HG03575 (cell line): ENCODE measurements around the gene SHH.
"Not testable (repeated sequence)": the region's sequence is repeated elsewhere in the genome, so short reads cannot be mapped to it uniquely, and the experiment has no call there.

ENCODE experiments used
- ATAC-seq: cut with Tn5 transposase; IDR thresholded peaks from one replicate; pipeline ENCODE4 v1.9.1; 2021; ENCODE audit not compliant: unreplicated experiment, insufficient number of reproducible peaks, low FRiP score; ENCODE audit errors: extremely low read depth

SHH gene

GRCh38 chr7:155844019-155844453 lies 31.8 kb upstream of the SHH start:
- ATAC-seq: no peak

- no peak for ATAC-seq
These were observed 31.3 kb upstream of the SHH start for GRCh38 chr7:155843426-155844018.

GRCh38 chr7:155842496-155843265 lies 30.4 kb upstream of the SHH start:
- ATAC-seq: no peak

GRCh38 chr7:155840909-155841308 lies 28.6 kb upstream of the SHH start:
- no peak for ATAC-seq

- ATAC-seq: no peak
These were observed 28.1 kb upstream of the SHH start for GRCh38 chr7:155840262-155840885.

DNA sequence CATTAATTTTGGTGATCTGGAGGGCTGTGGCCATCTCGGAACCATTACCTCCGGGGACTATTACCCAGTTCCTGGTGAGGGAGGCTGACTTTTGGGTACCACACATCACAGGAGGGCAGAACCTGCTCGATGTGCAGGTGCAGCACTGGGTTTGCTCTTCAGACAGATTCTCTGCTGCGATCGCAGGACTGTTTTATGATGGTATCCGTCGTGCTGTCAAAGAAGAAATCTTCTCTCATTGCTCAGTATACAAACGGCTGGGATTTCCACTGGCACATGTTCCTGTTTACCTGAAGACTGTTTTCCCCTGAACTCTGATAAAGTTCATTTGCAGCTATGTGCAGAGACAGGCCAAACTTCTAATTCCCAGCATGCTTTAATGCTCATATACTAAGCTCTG lies 27.2 kb upstream of the SHH start:
- no peak for ATAC-seq

DNA sequence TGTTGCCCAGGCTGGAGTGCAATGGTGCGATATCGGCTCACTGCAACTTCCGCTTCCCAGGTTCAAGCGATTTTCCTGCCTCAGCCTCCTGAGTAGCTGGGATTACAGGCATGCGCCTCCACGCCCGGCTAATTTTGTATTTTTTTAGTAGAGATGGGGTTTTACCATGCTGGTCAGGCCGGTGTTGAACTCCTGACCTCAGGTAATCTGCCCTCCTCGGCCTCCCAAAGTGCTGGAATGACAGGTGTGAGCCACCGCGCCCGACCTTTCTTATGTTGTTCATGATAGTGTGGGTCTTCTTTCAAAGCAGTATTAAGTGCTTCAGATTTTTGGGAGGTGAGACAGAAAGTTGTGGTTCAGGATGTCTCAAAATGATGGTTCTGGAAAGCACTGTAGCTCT lies 26.0 kb upstream of the SHH start:
- not testable (repeated sequence) for ATAC-seq

- no peak for ATAC-seq
These were observed 24.8 kb upstream of the SHH start for GRCh38 chr7:155837126-155837479.

- no peak for ATAC-seq
These were observed 24.2 kb upstream of the SHH start for GRCh38 chr7:155836216-155837125.

GRCh38 chr7:155835446-155836215 lies 23.4 kb upstream of the SHH start:
- no peak for ATAC-seq

- ATAC-seq: no peak
These were observed 22.3 kb upstream of the SHH start for GRCh38 chr7:155834486-155835048.

- no peak for ATAC-seq
These were observed 21.4 kb upstream of the SHH start for GRCh38 chr7:155833651-155834050.

GRCh38 chr7:155832581-155832981 lies 20.3 kb upstream of the SHH start:
- ATAC-seq: no peak

DNA sequence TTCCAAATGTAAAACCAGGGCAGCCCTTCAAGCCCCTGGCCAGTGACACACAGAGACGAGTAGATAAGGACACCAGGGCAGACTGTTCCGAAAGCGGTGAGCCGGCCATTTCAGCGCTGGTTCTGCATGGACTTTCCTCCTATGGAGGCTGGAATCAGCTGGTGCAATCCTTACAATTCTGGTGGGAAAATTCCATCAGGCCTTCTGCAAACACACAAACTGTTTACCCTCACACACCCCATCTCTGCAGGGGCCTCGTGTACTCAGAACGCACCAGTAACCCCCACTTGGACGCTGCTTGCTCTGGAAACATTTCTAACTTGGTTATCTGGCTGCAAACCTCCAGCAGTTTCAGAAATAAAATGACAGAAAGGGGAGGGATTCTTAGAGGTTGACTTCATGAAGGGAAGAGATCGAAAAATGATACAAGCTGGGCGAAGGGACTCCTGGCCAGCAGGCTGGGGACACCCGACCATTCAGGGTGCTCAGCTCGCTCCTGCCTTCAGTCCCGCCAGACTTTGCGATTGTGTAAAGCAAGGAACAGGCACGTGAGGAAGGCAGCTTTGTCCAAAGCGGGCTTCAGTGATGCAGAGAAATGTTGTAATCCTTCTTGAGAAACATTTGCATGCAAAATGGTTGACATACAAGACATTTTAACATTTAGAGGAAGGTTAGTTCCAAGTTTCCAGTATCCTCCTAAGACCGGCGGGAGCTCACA lies 19.7 kb upstream of the SHH start:
- no peak for ATAC-seq

DNA sequence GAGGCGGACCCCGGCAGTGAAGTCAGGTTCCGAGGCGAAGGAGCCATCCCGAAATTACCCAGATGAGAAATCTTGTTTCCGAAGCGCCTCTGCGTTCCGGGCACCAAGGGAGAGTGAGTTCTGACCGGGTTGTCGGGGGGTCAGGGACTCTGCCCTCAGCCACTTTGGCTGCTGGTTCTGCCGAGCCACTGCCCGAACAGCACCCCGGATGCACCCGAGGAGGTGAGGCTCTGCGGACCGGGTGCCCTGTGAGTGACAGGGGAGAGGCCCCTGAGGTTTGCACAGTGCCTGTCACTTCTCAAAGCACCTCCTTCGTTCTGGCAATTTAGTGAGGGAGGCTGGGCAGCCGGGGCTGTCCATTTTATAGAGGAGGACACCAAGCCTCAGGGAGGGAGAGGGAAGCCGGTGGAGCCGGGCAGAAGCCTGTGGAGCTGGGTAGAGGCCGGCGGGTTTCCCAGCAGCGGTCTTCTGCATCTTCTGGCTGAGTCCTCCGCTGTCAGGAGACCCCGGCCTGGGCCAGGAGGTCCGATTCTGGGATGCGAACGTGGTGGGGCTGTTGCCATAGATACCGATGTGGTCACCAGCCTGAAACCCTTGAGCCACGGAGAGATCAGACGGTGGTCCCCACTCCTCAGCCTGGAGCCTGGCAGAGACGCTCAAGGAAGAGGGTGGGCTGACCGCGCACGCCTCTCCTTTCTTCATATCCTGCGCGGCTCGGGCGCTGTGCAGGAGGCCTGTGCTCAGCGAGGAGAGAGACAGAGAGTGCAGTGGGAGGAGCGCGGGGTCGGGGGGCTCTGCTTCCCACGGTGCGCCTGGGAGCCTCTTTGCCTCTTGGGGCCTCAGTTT lies 18.9 kb upstream of the SHH start:
- no peak for ATAC-seq

GRCh38 chr7:155829796-155830470 lies 17.7 kb upstream of the SHH start:
- ATAC-seq: no peak
